Measurements from ENCODE around the gene TGFBRAP1. TPM values are rescaled to one million over a fixed set of nuclear protein-coding genes. Genes with fewer than 3 reads are reported as not detected.
A peak's percentile ranks its signal among the peaks of the same experiment; 100 is the strongest.

Gene TGFBRAP1
- total RNA-seq, 2 donors from 2014 or later = 15.5 to 17.4 TPM

DNA sequence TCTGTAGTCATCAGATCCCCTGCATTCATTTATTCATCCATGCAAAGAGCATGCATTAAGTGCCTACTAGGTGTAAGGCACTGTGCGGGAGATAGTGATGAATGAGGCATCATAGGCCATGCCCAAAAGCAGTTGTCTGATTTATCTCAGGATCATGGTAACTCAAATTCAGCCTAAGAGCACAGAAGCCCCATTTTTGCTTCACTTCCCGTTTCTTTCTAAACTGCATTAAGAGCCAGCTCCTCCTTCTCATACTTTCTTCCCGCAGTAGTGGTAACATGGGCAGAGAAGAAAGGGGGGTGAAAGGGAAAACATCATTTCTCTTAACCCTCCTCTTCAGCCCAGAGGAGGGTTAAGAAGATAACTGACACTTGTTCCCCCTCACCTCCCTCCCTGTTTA is 85.1 kb downstream of the TGFBRAP1 start:
- Mint-ChIP-seq H3K36me3 (ENCODE audit: low read depth) (no peaks in the 10 kb centered on the region), H3K9me3 (peaks cover 7% of the 10 kb centered on the region), H3K4me1 (peaks cover 6% of the 10 kb centered on the region), H3K27ac (no peak overlapping the region), H3K27me3 (ENCODE audit: insufficient read depth) (peaks cover 12% of the 10 kb centered on the region), H3K4me3 (no peak overlapping the region)
- H3K27me3 ChIP-seq (ENCODE audit: control insufficient read depth, insufficient read depth, low read length, poor library complexity, severe bottlenecking) = no peaks in the 10 kb centered on the region
- 91 to 93% methylated on average over 1 to 2 of the region's 3 CpGs for WGBS, 2 experiments (ENCODE audit: insufficient coverage in 1 of 2, insufficient read length in 1 of 2)
- H3K4me1 ChIP-seq (ENCODE audit: control insufficient read depth, insufficient read depth, low read length) = no peaks in the 10 kb centered on the region
- no peaks in the 10 kb centered on the region for H3K36me3 ChIP-seq (ENCODE audit: control insufficient read depth, insufficient read depth, low read length)
- no peak overlapping the region for H3K9ac ChIP-seq (ENCODE audit: extremely low read depth, low read length, poor library complexity, severe bottlenecking)
- H3K4me3 ChIP-seq (ENCODE audit: low read length) = no peak overlapping the region
- no peak overlapping the region for H3K27ac ChIP-seq (ENCODE audit: low read depth, low read length)
- DNase-seq = no peak
- TF ChIP-seq, protein P1, sequence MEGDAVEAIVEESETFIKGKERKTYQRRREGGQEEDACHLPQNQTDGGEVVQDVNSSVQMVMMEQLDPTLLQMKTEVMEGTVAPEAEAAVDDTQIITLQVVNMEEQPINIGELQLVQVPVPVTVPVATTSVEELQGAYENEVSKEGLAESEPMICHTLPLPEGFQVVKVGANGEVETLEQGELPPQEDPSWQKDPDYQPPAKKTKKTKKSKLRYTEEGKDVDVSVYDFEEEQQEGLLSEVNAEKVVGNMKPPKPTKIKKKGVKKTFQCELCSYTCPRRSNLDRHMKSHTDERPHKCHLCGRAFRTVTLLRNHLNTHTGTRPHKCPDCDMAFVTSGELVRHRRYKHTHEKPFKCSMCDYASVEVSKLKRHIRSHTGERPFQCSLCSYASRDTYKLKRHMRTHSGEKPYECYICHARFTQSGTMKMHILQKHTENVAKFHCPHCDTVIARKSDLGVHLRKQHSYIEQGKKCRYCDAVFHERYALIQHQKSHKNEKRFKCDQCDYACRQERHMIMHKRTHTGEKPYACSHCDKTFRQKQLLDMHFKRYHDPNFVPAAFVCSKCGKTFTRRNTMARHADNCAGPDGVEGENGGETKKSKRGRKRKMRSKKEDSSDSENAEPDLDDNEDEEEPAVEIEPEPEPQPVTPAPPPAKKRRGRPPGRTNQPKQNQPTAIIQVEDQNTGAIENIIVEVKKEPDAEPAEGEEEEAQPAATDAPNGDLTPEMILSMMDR (conservative IDR thresholded peaks at IDR 0.05) = no peak
- H3K9me3 ChIP-seq (ENCODE audit: control insufficient read depth, low read length) = no peaks in the 10 kb centered on the region

- 73 to 77% methylated on average over 3 to 5 of the region's 5 CpGs for WGBS, 2 experiments (ENCODE audit: insufficient coverage in 1 of 2, insufficient read length in 1 of 2)
- peaks cover 6% of the 10 kb centered on the region for H3K4me1 Mint-ChIP-seq
- peaks cover 14% of the 10 kb centered on the region for H3K27me3 Mint-ChIP-seq (ENCODE audit: insufficient read depth)
- TF ChIP-seq, protein P1 (conservative IDR thresholded peaks at IDR 0.05) = peak; percentile 86
- no peaks in the 10 kb centered on the region for H3K27me3 ChIP-seq (ENCODE audit: control insufficient read depth, insufficient read depth, low read length, poor library complexity, severe bottlenecking)
- peaks cover 5% of the 10 kb centered on the region for H3K9me3 Mint-ChIP-seq
- no peak overlapping the region for H3K27ac Mint-ChIP-seq
- H3K4me3 Mint-ChIP-seq = no peak overlapping the region
- no peaks in the 10 kb centered on the region for H3K9me3 ChIP-seq (ENCODE audit: control insufficient read depth, low read length)
- no peak overlapping the region for H3K4me3 ChIP-seq (ENCODE audit: low read length)
- no peaks in the 10 kb centered on the region for H3K36me3 ChIP-seq (ENCODE audit: control insufficient read depth, insufficient read depth, low read length)
- no peak overlapping the region for H3K27ac ChIP-seq (ENCODE audit: low read depth, low read length)
- H3K9ac ChIP-seq (ENCODE audit: extremely low read depth, low read length, poor library complexity, severe bottlenecking) = no peak overlapping the region
- no peaks in the 10 kb centered on the region for H3K36me3 Mint-ChIP-seq (ENCODE audit: low read depth)
- peak; percentile 85 for DNase-seq
- no peaks in the 10 kb centered on the region for H3K4me1 ChIP-seq (ENCODE audit: control insufficient read depth, insufficient read depth, low read length)
Measured at GRCh38 chr2:105243961-105244360, 85.6 kb downstream of the TGFBRAP1 start.

- Mint-ChIP-seq H3K27me3 (ENCODE audit: insufficient read depth) (peaks cover 24% of the 10 kb centered on the region), H3K4me1 (peaks cover 6% of the 10 kb centered on the region), H3K36me3 (ENCODE audit: low read depth) (no peaks in the 10 kb centered on the region), H3K27ac (no peak overlapping the region), H3K4me3 (no peak overlapping the region), H3K9me3 (no peaks in the 10 kb centered on the region)
- DNase-seq = no peak
- H3K9ac ChIP-seq (ENCODE audit: extremely low read depth, low read length, poor library complexity, severe bottlenecking) = no peak overlapping the region
- H3K27me3 ChIP-seq (ENCODE audit: control insufficient read depth, insufficient read depth, low read length, poor library complexity, severe bottlenecking) = no peaks in the 10 kb centered on the region
- WGBS, 2 experiments (ENCODE audit: insufficient coverage in 1 of 2, insufficient read length in 1 of 2) = 95 to 97% methylated on average over 28 to 50 of the region's 50 CpGs
- no peak overlapping the region for H3K4me3 ChIP-seq (ENCODE audit: low read length)
- no peaks in the 10 kb centered on the region for H3K4me1 ChIP-seq (ENCODE audit: control insufficient read depth, insufficient read depth, low read length)
- no peaks in the 10 kb centered on the region for H3K9me3 ChIP-seq (ENCODE audit: control insufficient read depth, low read length)
- H3K36me3 ChIP-seq (ENCODE audit: control insufficient read depth, insufficient read depth, low read length) = no peaks in the 10 kb centered on the region
- TF ChIP-seq, protein P1 (conservative IDR thresholded peaks at IDR 0.05) = no peak
- no peak overlapping the region for H3K27ac ChIP-seq (ENCODE audit: low read depth, low read length)
Measured at GRCh38 chr2:105242286-105242993, 87.1 kb downstream of the TGFBRAP1 start.
